HepG2 (cell line): ENCODE data around the gene ZNF221. TPM values are rescaled to one million over a fixed set of nuclear protein-coding genes. Genes with fewer than 3 reads are reported as not detected.

Experiments used
- ARID4A ChIP-seq: sonication (generic); formaldehyde crosslinking; IDR thresholded peaks from 2 replicates; pipeline ENCODE4 v1.5.0; 2020; ENCODE audit warnings: mild to moderate bottlenecking, missing genetic modification reagents, borderline replicate concordance
- CEBPB ChIP-seq: IDR thresholded peaks from 2 replicates; pipeline ENCODE4 v1.6.1; 2011; ENCODE audit warnings: low read depth, low read length, improper control_type of control experiment, borderline replicate concordance
- GATAD2A ChIP-seq: IDR thresholded peaks from 2 replicates; pipeline ENCODE4 v1.6.1; 2016
- HNRNPUL1 ChIP-seq: fragments of 200-400 bp; formaldehyde crosslinking; IDR thresholded peaks from 2 replicates; pipeline ENCODE4 v1.6.1; 2017; ENCODE audit warnings: low read depth, mild to moderate bottlenecking, low read length, moderate library complexity
- KLF16 ChIP-seq, 2 experiments: sonication (generic) in 1 of 2; formaldehyde crosslinking in 1 of 2; IDR thresholded peaks; 2 replicates each; pipeline versions ENCODE4 v1.6.1 to v1.8.0; 2016 to 2023; ENCODE audit warnings: missing genetic modification reagents in 2 of 2, missing compliant biosample characterization in 1 of 2
- MXI1 ChIP-seq: IDR thresholded peaks from 3 replicates; pipeline ENCODE4 v1.6.1; 2012; ENCODE audit warnings: low read depth, low read length, inconsistent platforms, borderline replicate concordance
- NR0B2 ChIP-seq: sonication (generic); formaldehyde crosslinking; IDR thresholded peaks from 2 replicates; pipeline ENCODE4 v1.4.0; 2020; ENCODE audit warnings: mild to moderate bottlenecking, missing genetic modification reagents
- POLR2A ChIP-seq, 2 experiments: IDR thresholded peaks; 2 replicates each; pipeline ENCODE4 v1.6.1; 2011; ENCODE audit warnings: low read depth in 2 of 2, low read length in 2 of 2, mild to moderate bottlenecking in 1 of 2, moderate library complexity in 1 of 2; ENCODE audit not compliant: insufficient read depth in 1 of 2
- POLR2AphosphoS5 ChIP-seq: IDR thresholded peaks from 2 replicates; pipeline ENCODE4 v1.6.1; 2012; ENCODE audit warnings: low read depth, low read length
- PRDM10 ChIP-seq: sonication (generic); formaldehyde crosslinking; IDR thresholded peaks from 2 replicates; pipeline ENCODE4 v1.4.0; 2020; ENCODE audit warnings: low read depth, missing genetic modification reagents
- SAP130 ChIP-seq: IDR thresholded peaks from 2 replicates; pipeline ENCODE4 v1.6.1; 2016; ENCODE audit warnings: low read depth
- YEATS2 ChIP-seq: sonication (generic); formaldehyde crosslinking; IDR thresholded peaks from 2 replicates; pipeline ENCODE4 v1.4.0; 2020; ENCODE audit warnings: missing genetic modification reagents, borderline replicate concordance
- YY1 ChIP-seq: IDR thresholded peaks from 2 replicates; pipeline ENCODE4 v1.6.1; 2011; ENCODE audit warnings: low read length, low read depth, moderate library complexity, mild to moderate bottlenecking; ENCODE audit not compliant: insufficient read depth, insufficient replicate concordance
- ZFY ChIP-seq: sonication (generic); formaldehyde crosslinking; IDR thresholded peaks from 2 replicates; pipeline ENCODE4 v1.4.0; 2020; ENCODE audit warnings: missing genetic modification reagents
- ZGPAT ChIP-seq: IDR thresholded peaks from 2 replicates; pipeline ENCODE4 v1.6.1; 2016; ENCODE audit warnings: mild to moderate bottlenecking
- ZMYM4 ChIP-seq: sonication (generic); formaldehyde crosslinking; IDR thresholded peaks from 2 replicates; pipeline ENCODE4 v1.8.1; 2023; ENCODE audit warnings: mild to moderate bottlenecking, missing genetic modification reagents
- ZNF136 ChIP-seq: sonication (generic); formaldehyde crosslinking; IDR thresholded peaks from 2 replicates; pipeline ENCODE4 v1.8.1; 2022; ENCODE audit warnings: low read depth, mild to moderate bottlenecking, moderate library complexity, missing genetic modification reagents
- polyA plus RNA-seq, 8 experiments: library from polyadenylated mRNA; depleted of rRNA in 3 of 8; stranded (reverse) in 7 of 8; unstranded in 1 of 8; fragments of >200 nt; fragmentation: Illumina TruSeq in 4 of 8; extraction: Trizol in 4 of 8; gene quantifications; 2 replicates each; pipeline versions ENCODE4 v1.2.1 to v1.2.3, GENCODE V29; 2011 to 2016; ENCODE audit warnings: low read depth in 4 of 8, missing spikeins in 1 of 8, mixed read lengths in 1 of 8; ENCODE audit not compliant: insufficient read depth in 1 of 8
- total RNA-seq, 5 experiments: library from RNA; depleted of rRNA; stranded (reverse); fragments of >200 nt; fragmentation: Illumina TruSeq; extraction: Trizol; gene quantifications; 2 replicates each; pipeline ENCODE4 v1.2.3, GENCODE V29; 2016; ENCODE audit warnings: low read depth in 1 of 5

Gene ZNF221
- total and polyA plus RNA-seq, 2 of the 13 experiments (the other 11 are each of a cell fraction or from before 2014, with no cell fraction given), result 0.48 to 3.4 TPM

GRCh38 chr19:43983912-43984686 lies 33.1 kb downstream of the ZNF221 start, which contains the start of gene ZNF155 (continued):
- TF ChIP-seq PRDM10 (CRISPR knock-in tag) (0 out of 2 replicates have a peak, but pooled peaks have one; percentile 60), CEBPB (peak; percentile 15; the same call in 1 of the 2 replicates), HNRNPUL1 (no peak), POLR2A (IDR thresholded peaks at IDR 0.05; ENCODE audit: insufficient read depth in 1 of 2, low read depth in 2 of 2, low read length in 2 of 2) (peak; percentile 22 to 23; a peak in 1 of 4 replicates), POLR2AphosphoS5 (no peak), KLF16 (CRISPR knock-in tag; IDR thresholded peaks at IDR 0.05) (peak in 1 of 2 experiments; percentile 61; a peak in 1 of 4 replicates), ZNF136 (no peak), YY1 (peak; percentile 68), SAP130 (CRISPR knock-in tag) (peak; percentile 74), ZGPAT (CRISPR knock-in tag) (0 out of 2 replicates have a peak, but pooled peaks have one; percentile 35), MXI1 (0 out of 3 replicates have a peak, but pooled peaks have one; percentile 18), ZMYM4 (CRISPR knock-in tag) (0 out of 2 replicates have a peak, but pooled peaks have one; percentile 13), ARID4A (CRISPR knock-in tag) (peak; percentile 72; the same call in 1 of the 2 replicates), YEATS2 (peak; percentile 59; the same call in 1 of the 2 replicates), NR0B2 (CRISPR knock-in tag) (no peak), GATAD2A (0 out of 2 replicates have a peak, but pooled peaks have one; percentile 14), ZFY (CRISPR knock-in tag) (peak; percentile 58)
